GM12878 (cell line): ENCODE measurements around the gene NCF1. TPM values are rescaled to one million over a fixed set of nuclear protein-coding genes. Genes with fewer than 3 reads are reported as not detected.

Experiments used
- ATAC-seq: fragments of 200-7000 bp; cut with Tn5 transposase; 3 replicates; pipeline ENCODE4 v1.9.1; 2020; ENCODE audit warnings: mild to moderate bottlenecking, moderate library complexity
- BruUV-seq: library from RNA; stranded (reverse); fragments of 400-500 nt; replicated peaks from 2 replicates; lab custom pipeline; 2021; lab: Mats Ljungman, UMichigan
- CTCF ChIA-PET: fragments of 300-600 bp; sonication (Branson Sonifier 250); formaldehyde crosslinking; extraction: SDS; loops from one replicate; lab custom pipeline; 2021; ENCODE audit warnings: inconsistent platforms; lab: Yijun Ruan, JAX
- POLR2A ChIA-PET: fragments of 350-600 bp; formaldehyde crosslinking; extraction: SDS; loops from one replicate; lab custom pipeline; 2021; ENCODE audit warnings: inconsistent platforms; lab: Charles Lee
- RAD21 ChIA-PET: fragments of 300-600 bp; sonication (Branson Sonifier 250); formaldehyde crosslinking; loops from one replicate; lab custom pipeline; 2023; ENCODE audit warnings: antibody characterized with exemption; ENCODE audit not compliant: unreplicated experiment; lab: Charles Lee
- SMC1A ChIA-PET: fragments of 300-600 bp; sonication (Branson Sonifier 250); formaldehyde crosslinking; loops from one replicate; lab custom pipeline; 2023; ENCODE audit not compliant: unreplicated experiment, uncharacterized antibody; lab: Charles Lee
- DNase-seq: peaks from one replicate; pipeline ENCODE4 v3.0.0-alpha.2; 2011; ENCODE audit warnings: low read depth, low spot score
- FAIRE-seq: peaks from 3 replicates; lab custom pipeline; 2011; peaks lifted over from hg19 to GRCh38; lab: Jason Lieb, UNC
- H2AFZ ChIP-seq: 2 replicates; pipeline ENCODE4 v1.6.0; 2011; ENCODE audit warnings: low read depth, low read length, control low read depth; ENCODE audit not compliant: control insufficient read depth
- H3K27ac ChIP-seq: 2 replicates; pipeline ENCODE4 v1.5.1; 2011; ENCODE audit warnings: control low read depth; ENCODE audit not compliant: control insufficient read depth, insufficient read depth
- H3K27me3 ChIP-seq, 2 experiments: replicated peaks in 1 of 2; 2 replicates each; pipeline versions ENCODE4 v1.6.0 to v1.6.1; 2011; ENCODE audit warnings: low read length in 1 of 2; ENCODE audit not compliant: control insufficient read depth in 2 of 2, insufficient read depth in 2 of 2
- H3K36me3 ChIP-seq, 2 experiments: 2 replicates each; pipeline ENCODE4 v1.5.1; 2011; ENCODE audit warnings: low read length in 1 of 2; ENCODE audit not compliant: control insufficient read depth in 2 of 2, insufficient read depth in 2 of 2
- H3K4me1 ChIP-seq: 2 replicates; pipeline ENCODE4 v1.6.1; 2011; ENCODE audit warnings: mild to moderate bottlenecking, low read length, moderate library complexity, mixed read lengths; ENCODE audit not compliant: control insufficient read depth, insufficient read depth
- H3K4me2 ChIP-seq: 2 replicates; pipeline ENCODE4 v1.6.0; 2011; ENCODE audit warnings: control low read depth; ENCODE audit not compliant: control insufficient read depth, insufficient read depth
- H3K4me3 ChIP-seq: fragments of 200-600 bp; sonication (generic); 2 replicates; pipeline ENCODE4 v1.5.1; 2016
- H3K79me2 ChIP-seq: 2 replicates; pipeline ENCODE4 v1.6.0; 2011; ENCODE audit warnings: low read length; ENCODE audit not compliant: control insufficient read depth, insufficient read depth
- H3K9ac ChIP-seq: 2 replicates; pipeline ENCODE4 v1.8.0; 2011; ENCODE audit warnings: low read length, control low read depth, mixed read lengths; ENCODE audit not compliant: control insufficient read depth, insufficient read depth
- H3K9me3 ChIP-seq: replicated peaks from 3 replicates; pipeline ENCODE4 v1.5.1; 2011; ENCODE audit warnings: mild to moderate bottlenecking, low read length; ENCODE audit not compliant: control insufficient read depth, insufficient read depth
- H4K20me1 ChIP-seq: 2 replicates; pipeline ENCODE4 v1.6.0; 2011; ENCODE audit not compliant: control insufficient read depth, insufficient read depth
- ASH2L ChIP-seq: fragments of 300-600, 200-600 bp; sonication (generic); IDR thresholded peaks from 2 replicates; pipeline ENCODE4 v1.6.1; 2017; ENCODE audit warnings: low read depth, mild to moderate bottlenecking, borderline replicate concordance
- ESRRA ChIP-seq: IDR thresholded peaks from 2 replicates; pipeline ENCODE4 v1.6.1; 2012; ENCODE audit warnings: mild to moderate bottlenecking, low read length, improper control_type of control experiment
- NFIC ChIP-seq: IDR thresholded peaks from 2 replicates; pipeline ENCODE4 v1.6.1; 2012; ENCODE audit warnings: low read depth, mild to moderate bottlenecking, inconsistent platforms, low read length, moderate library complexity
- NR2F1 ChIP-seq: fragments of 450-650 bp; conservative IDR thresholded peaks from 2 replicates; pipeline ENCODE4 v1.6.1; 2017; ENCODE audit warnings: mild to moderate bottlenecking
- PBX3 ChIP-seq: IDR thresholded peaks from 2 replicates; pipeline ENCODE4 v1.6.1; 2011; ENCODE audit warnings: mild to moderate bottlenecking, low read depth, low read length, moderate library complexity; ENCODE audit not compliant: insufficient replicate concordance
- RAD51 ChIP-seq: fragments of 450-650 bp; IDR thresholded peaks from 2 replicates; pipeline ENCODE4 v1.6.1; 2016; ENCODE audit warnings: moderate library complexity, mild to moderate bottlenecking, inconsistent platforms
- RB1 ChIP-seq: fragments of 450-650 bp; formaldehyde crosslinking; IDR thresholded peaks from 2 replicates; pipeline ENCODE4 v1.6.1; 2017; ENCODE audit warnings: mild to moderate bottlenecking, borderline replicate concordance
- RELA ChIP-seq: fragments of 450-650 bp; IDR thresholded peaks from 2 replicates; pipeline ENCODE4 v1.8.0; 2014; ENCODE audit warnings: borderline replicate concordance; ENCODE audit not compliant: partially characterized antibody
- RELB ChIP-seq: fragments of 450-650 bp; IDR thresholded peaks from 2 replicates; pipeline ENCODE4 v1.6.1; 2017; ENCODE audit warnings: low read depth, mild to moderate bottlenecking, moderate library complexity
- SMARCA5 ChIP-seq: fragments of 450-650 bp; IDR thresholded peaks from 2 replicates; pipeline ENCODE4 v1.6.1; 2017; ENCODE audit warnings: mild to moderate bottlenecking
- SREBF1 ChIP-seq: IDR thresholded peaks from 2 replicates; pipeline ENCODE4 v1.6.1; 2012; ENCODE audit warnings: mild to moderate bottlenecking, low read length
- TBL1XR1 ChIP-seq: IDR thresholded peaks from 2 replicates; pipeline ENCODE4 v1.6.1; 2012; ENCODE audit warnings: low read depth, low read length, improper control_type of control experiment
- USF1 ChIP-seq: IDR thresholded peaks from 2 replicates; pipeline ENCODE4 v1.6.1; 2011; ENCODE audit warnings: borderline replicate concordance, low read depth, mild to moderate bottlenecking, moderate library complexity, mixed read lengths, low read length; ENCODE audit not compliant: insufficient read depth; ENCODE audit errors: extremely low read length
- ZBTB11 ChIP-seq: fragments of 450-650 bp; formaldehyde crosslinking; IDR thresholded peaks from 2 replicates; pipeline ENCODE4 v1.5.0; 2022; ENCODE audit warnings: mild to moderate bottlenecking, missing genetic modification characterization
- ZNF207 ChIP-seq: fragments of 450-650 bp; IDR thresholded peaks from 2 replicates; pipeline ENCODE4 v1.6.1; 2014; ENCODE audit warnings: antibody characterized with exemption, mild to moderate bottlenecking, borderline replicate concordance
- ZNF24 ChIP-seq: fragments of 450-650 bp; IDR thresholded peaks from 2 replicates; pipeline ENCODE4 v1.6.1; 2017; ENCODE audit warnings: antibody characterized with exemption, mild to moderate bottlenecking
- ZNF274 ChIP-seq: IDR thresholded peaks from one replicate; pipeline ENCODE4 v1.8.0; 2011; ENCODE audit not compliant: insufficient read length, insufficient read depth
- WGBS: methylation state at CpG from one replicate; pipeline ENCODE4 v1.1.6; 2016; ENCODE audit warnings: low lambda C conversion rate; ENCODE audit not compliant: insufficient replicate concordance, insufficient coverage; ENCODE audit errors: missing lambda C conversion rate; 5-methylcytosine and 5-hydroxymethylcytosine counted together
- in situ Hi-C: fragments of 300-500 bp; cut with MboI; formaldehyde crosslinking; loops from 9 replicates; pipeline ENCODE4 v1.14.3; 2018; ENCODE audit warnings: mixed read lengths
- intact Hi-C: fragments of 100-400 bp; cut with micrococcal nuclease; formaldehyde crosslinking; loops from one replicate; pipeline ENCODE4 v1.14.2; 2022; ENCODE audit not compliant: unreplicated experiment
- polyA plus RNA-seq, 11 experiments: library from polyadenylated mRNA; depleted of rRNA in 4 of 11; unstranded in 6 of 11; stranded (reverse) in 5 of 11; fragments of >200 nt; fragmentation: Nextera tagmentation in 4 of 11; fragmentation: Illumina TruSeq in 1 of 11; extraction: Ambion mirVana in 4 of 11; extraction: Trizol in 1 of 11; gene quantifications; 1 replicate in 1 of 11; 2 replicates in 10 of 11; pipeline versions ENCODE4 v1.2.1 to v1.2.3, GENCODE V29; 2011 to 2016; ENCODE audit warnings: inconsistent platforms in 2 of 11, missing spikeins in 2 of 11, low read depth in 1 of 11
- total RNA-seq, 4 experiments: library from RNA; depleted of rRNA in 3 of 4; stranded (reverse); fragments of >200 nt in 3 of 4; fragmentation: Illumina TruSeq in 1 of 4; extraction: Trizol in 1 of 4; gene quantifications; 2 replicates each; pipeline versions ENCODE4 v1.2.1 to v1.2.3, GENCODE V29; 2013 to 2021

The NCF1 gene
- total and polyA plus RNA-seq, 10 of the 15 experiments (the other 5 are each of a cell fraction or from before 2014, with no cell fraction given), result 2.8 to 230 (median 134) TPM

GRCh38 chr7:74726309-74727101 is 47.3 kb upstream of the NCF1 start:
- in situ Hi-C loops (no loop called here), intact Hi-C loops (no loop called here)
- H3K4me1 ChIP-seq, result no peaks in the 10 kb centered on the region
- FAIRE-seq, result no peak
- ATAC-seq, result no peak
- H3K4me2 ChIP-seq, result no peak overlapping the region
- H3K4me3 ChIP-seq, result no peak overlapping the region
- no peaks in the 10 kb centered on the region for H3K79me2 ChIP-seq
- H3K27ac ChIP-seq, result no peak overlapping the region
- no peaks in the 10 kb centered on the region for H3K9me3 ChIP-seq
- no peak for DNase-seq
- no peaks in the 10 kb centered on the region for H3K27me3 ChIP-seq
- TF ChIP-seq ZNF24 (no peak), RAD51 (no peak), RELB (no peak), ZBTB11 (CRISPR knock-in tag) (no peak), SMARCA5 (no peak), ESRRA (no peak), RB1 (no peak), USF1 (no peak), PBX3 (no peak), ZNF207 (no peak), NFIC (no peak), SREBF1 (no peak), RELA (no peak), TBL1XR1 (no peak), ASH2L (no peak), NR2F1 (no peak), ZNF274 (no peak)
- TF ChIP-seq, all 136 proteins: peak for 0
- RAD21 ChIA-PET, result no interaction called here
- CTCF ChIA-PET, result no interaction called here
- SMC1A ChIA-PET, result no interaction called here
- BruUV-seq, result no TSS peak
- no peak overlapping the region for H2AFZ ChIP-seq
- WGBS, result 94% methylated on average over 8 of the region's 8 CpGs
- H4K20me1 ChIP-seq, result no peaks in the 10 kb centered on the region
- POLR2A ChIA-PET, result interaction anchor here (0.6 kb wide), 1 partner anchor 106 kb away, joined by 6 read pairs; no protein-coding TSS in a partner anchor
- H3K36me3 ChIP-seq, result peaks cover 0 to 2% of the 10 kb centered on the region in 2 experiments; a peak in 2 of 4 replicates
- no peak overlapping the region for H3K9ac ChIP-seq
